GM18511 (cell line): ENCODE measurements around the gene JMJD1C.
A peak's percentile ranks its signal among the peaks of the same experiment; 100 is the strongest.

ENCODE experiments used
- ATAC-seq: cut with Tn5 transposase; IDR thresholded peaks from one replicate; pipeline ENCODE4 v1.9.1; 2021; ENCODE audit warnings: mild to moderate bottlenecking, moderate library complexity; ENCODE audit not compliant: unreplicated experiment

The JMJD1C gene

GRCh38 chr10:63146503-63146902, 319.3 kb downstream of the JMJD1C start:
- no peak for ATAC-seq

- ATAC-seq = no peak
Observed at GRCh38 chr10:63145782-63146181, 320.0 kb downstream of the JMJD1C start.

DNA sequence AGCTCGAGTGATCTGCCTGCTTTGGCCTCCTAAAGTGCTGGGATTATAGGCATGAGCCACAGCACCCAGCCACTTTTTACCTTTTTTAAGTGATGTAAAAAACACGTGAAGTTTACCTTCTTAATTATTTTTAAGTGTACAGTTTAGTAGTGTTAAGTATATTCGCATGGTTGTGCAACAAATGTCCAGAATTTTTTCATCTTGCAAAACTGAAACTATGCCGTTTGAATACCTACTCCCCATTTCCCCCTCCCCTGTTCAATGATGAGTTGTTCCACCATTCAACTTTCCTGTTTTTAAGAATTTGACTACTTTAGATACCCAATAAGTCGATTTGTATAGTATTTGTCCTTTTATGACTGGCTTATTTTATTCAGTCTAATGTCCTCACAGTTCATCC, 321.8 kb downstream of the JMJD1C start:
- ATAC-seq = no peak

DNA sequence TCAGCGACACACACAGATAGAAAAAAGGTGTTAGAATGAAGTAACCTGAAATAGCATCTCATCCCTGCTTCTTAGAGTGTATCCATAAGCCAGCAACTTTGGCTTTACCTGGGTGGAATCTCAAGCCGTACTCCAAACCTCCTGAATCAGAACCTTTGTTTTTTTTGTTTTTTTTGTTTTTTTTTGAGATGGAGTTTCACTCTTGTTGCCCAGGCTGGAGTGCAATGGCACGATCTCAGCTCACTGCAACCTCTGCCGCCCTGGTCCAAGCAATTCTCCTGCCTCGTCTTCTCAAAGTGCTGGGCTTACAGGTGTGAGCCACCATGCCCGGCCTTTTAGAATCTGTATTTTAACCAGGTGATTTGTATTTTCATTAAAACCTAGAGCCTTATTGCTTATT, 323.6 kb downstream of the JMJD1C start:
- ATAC-seq = no peak

DNA sequence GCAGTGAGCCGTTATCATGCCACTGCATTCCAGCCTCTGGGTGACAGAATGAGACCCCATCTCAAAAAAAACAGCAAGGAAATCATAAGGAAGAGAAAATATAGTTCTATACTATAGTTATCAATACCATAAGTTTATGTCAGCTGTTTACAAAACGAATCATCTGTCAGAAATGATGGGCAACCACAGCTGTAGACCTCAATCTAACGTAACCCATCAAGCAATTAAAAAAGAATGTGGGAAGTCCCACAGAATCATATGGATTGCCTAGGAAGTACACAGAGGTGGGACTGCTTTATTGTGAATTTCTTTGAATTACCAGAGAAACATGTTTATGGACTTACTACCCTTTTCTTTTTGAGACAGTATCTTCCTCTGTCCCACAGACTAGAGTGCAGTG, 325.7 kb downstream of the JMJD1C start:
- ATAC-seq = no peak

GRCh38 chr10:63137306-63137705, 328.5 kb downstream of the JMJD1C start:
- no peak for ATAC-seq

- ATAC-seq = no peak
Observed at GRCh38 chr10:63133821-63134557, 331.8 kb downstream of the JMJD1C start.

DNA sequence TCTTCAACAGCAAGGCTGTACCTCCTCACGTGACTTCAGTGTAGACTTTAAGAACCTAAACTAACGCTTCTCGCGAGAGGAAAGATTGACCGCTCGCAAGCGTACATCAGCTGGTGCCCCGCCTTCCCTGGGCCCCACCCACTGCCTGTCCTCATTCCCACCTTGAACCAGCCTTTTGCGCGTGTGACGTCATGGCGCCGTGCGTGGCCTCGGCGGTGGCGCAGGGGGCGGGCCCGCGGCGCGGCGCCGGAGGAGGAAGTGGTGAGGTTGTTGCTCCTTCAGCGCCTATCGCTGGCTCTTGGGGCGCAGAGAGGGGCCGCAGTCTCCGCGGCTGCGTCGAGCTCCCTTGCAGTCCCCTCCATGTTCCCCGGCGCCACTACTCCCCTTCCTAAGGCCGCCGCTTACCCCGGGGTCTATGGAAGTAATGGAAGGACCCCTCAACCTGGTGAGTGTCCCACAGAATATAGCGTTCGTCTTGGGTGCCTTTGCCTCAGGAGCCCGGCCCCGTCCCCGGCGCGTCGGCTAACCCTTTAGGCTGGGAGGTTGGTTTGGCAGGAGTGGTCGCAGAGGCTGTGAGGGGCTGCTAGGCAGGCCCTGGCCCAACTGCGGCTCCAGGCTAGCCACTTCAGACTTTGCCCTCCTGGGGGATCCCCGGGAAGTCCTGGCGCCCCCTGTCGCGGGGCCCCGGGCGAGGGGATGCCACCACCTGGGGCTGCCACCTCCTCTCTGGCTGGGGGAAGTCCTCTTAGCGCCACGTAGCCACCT, 332.5 kb downstream of the JMJD1C start, which contains the start of gene NRBF2:
Gene NRBF2 (plus strand): TSS at position 273 of the 765 bp plus-strand sequence. CDS start 143 bp downstream, at position 416.
- ATAC-seq = peak; percentile 95

- no peak for ATAC-seq
Observed at GRCh38 chr10:63132651-63133055, 333.1 kb downstream of the JMJD1C start.

GRCh38 chr10:63129888-63130287, 335.9 kb downstream of the JMJD1C start:
- no peak for ATAC-seq

GRCh38 chr10:63128443-63128842, 337.3 kb downstream of the JMJD1C start:
- ATAC-seq = no peak

GRCh38 chr10:63125459-63125858, 340.3 kb downstream of the JMJD1C start:
- no peak for ATAC-seq

DNA sequence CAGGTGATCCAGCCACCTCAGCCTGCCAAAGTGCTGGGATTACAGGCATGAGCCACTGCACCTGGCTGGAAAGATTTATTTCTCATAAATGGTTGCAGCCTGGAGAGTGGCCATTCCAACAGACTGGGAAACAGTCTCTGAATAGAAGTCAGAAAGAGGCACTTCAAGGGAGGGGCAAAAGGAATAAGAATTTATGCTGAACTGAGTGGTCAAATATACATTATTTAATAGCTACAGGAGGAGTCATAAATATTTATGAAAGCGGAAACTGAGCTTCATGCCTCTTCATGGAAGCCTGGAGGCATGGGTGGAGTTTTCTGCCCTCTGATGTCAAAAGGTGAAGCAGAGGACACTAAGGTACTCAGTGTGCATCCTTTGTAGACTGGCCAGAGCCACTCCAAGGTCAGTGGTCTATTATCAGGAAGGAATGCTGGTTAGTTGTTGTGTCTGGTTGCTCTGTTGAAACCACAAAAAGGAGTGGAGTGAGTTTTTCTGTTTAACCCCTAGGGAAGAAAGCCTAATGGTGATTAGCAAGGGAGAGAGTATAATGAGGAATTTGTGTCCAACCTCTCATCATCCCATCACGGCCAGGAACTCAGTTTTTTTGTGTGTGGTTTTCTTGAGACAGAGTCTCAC, 341.9 kb downstream of the JMJD1C start:
- no peak for ATAC-seq

- no peak for ATAC-seq
Observed at GRCh38 chr10:63120554-63120953, 345.2 kb downstream of the JMJD1C start.

- no peak for ATAC-seq
Observed at GRCh38 chr10:63119041-63119440, 346.7 kb downstream of the JMJD1C start.
